Measurements from ENCODE around the gene DAPK3.
"Not testable (repeated sequence)": the region's sequence is repeated elsewhere in the genome, so short reads cannot be mapped to it uniquely, and the experiment has no call there.

DAPK3 gene

DNA sequence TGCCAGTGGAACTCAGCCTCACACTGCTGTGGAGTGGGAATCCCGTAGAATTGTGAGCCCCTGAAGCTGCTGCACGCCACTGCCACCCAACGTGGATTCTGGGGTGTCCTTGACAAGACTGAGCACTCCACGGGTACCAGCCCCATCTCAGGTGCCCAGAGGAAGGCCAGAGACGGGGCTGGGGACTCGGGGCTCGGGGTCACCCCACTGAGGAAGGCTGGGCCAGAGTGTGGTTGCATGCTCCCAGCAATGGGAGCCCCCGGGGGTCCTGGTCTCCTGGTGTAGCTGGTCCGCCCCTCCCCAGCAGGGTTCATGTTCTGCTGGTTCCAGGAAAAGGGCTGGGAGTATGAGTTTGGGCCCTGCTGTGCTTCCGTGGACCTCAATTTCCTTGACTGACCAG, 15.2 kb downstream of the DAPK3 start:
- Histone ChIP-seq H3K4me3 (ENCODE audit: low read length) (no peak overlapping the region), H3F3A (ENCODE audit: insufficient read depth, low read length) (no peaks in the 10 kb centered on the region), H3K36me3 (replicated peaks; ENCODE audit: insufficient read depth, low read length) (peaks cover 3% of the 10 kb centered on the region), H3K79me2 (ENCODE audit: low read length) (no peaks in the 10 kb centered on the region), H3K9me3 (replicated peaks; ENCODE audit: insufficient read depth, low read length) (no peaks in the 10 kb centered on the region), H3K4me1 (ENCODE audit: low read length) (no peaks in the 10 kb centered on the region), H3K4me2 (ENCODE audit: low read depth, low read length) (no peak overlapping the region), H3K27ac (ENCODE audit: low read length) (no peak overlapping the region), H2AFZ (ENCODE audit: low read length) (no peak overlapping the region), H4K20me1 (ENCODE audit: insufficient read depth, low read length) (no peaks in the 10 kb centered on the region; the same call in 1 of the 2 replicates), H3K9me2 (replicated peaks; ENCODE audit: insufficient read depth, low read length) (no peaks in the 10 kb centered on the region), H3K9ac (ENCODE audit: low read length) (no peak overlapping the region), H3K27me3 (replicated peaks; ENCODE audit: insufficient read depth, low read length) (peaks cover 15% of the 10 kb centered on the region)
- TF ChIP-seq EZH2 (optimal IDR thresholded peaks at IDR 0.05; ENCODE audit: low read depth, low read length): no peak
- no peak for TF ChIP-seq EZH2phosphoT487 (IDR thresholded peaks at IDR 0.05; ENCODE audit: low read length)
- TF ChIP-seq, protein P1, sequence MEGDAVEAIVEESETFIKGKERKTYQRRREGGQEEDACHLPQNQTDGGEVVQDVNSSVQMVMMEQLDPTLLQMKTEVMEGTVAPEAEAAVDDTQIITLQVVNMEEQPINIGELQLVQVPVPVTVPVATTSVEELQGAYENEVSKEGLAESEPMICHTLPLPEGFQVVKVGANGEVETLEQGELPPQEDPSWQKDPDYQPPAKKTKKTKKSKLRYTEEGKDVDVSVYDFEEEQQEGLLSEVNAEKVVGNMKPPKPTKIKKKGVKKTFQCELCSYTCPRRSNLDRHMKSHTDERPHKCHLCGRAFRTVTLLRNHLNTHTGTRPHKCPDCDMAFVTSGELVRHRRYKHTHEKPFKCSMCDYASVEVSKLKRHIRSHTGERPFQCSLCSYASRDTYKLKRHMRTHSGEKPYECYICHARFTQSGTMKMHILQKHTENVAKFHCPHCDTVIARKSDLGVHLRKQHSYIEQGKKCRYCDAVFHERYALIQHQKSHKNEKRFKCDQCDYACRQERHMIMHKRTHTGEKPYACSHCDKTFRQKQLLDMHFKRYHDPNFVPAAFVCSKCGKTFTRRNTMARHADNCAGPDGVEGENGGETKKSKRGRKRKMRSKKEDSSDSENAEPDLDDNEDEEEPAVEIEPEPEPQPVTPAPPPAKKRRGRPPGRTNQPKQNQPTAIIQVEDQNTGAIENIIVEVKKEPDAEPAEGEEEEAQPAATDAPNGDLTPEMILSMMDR (IDR thresholded peaks at IDR 0.05; ENCODE audit: low read length): no peak
- no peak for DNase-seq

DNA sequence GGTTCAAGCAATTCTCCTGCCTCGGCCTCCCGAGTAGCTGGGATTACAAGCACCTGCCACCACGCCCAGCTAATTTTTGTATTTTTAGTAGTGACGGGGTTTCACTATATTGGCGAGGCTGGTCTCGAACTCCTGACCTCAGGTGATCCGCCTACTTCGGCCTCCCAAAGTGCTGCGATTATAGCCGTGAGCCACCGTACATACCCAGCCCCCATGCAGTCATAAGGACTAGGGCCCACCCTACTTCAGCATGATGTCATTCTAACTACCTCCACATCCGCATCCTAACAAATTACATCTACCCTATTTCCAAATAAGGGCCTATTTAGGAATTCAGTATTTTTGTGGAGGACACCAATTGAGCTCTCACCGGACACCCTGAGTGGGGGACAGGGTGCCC, 15.6 kb downstream of the DAPK3 start:
- H3F3A ChIP-seq (ENCODE audit: insufficient read depth, low read length); H3K36me3 ChIP-seq (replicated peaks; ENCODE audit: insufficient read depth, low read length); H3K27ac ChIP-seq (ENCODE audit: low read length); H3K4me2 ChIP-seq (ENCODE audit: low read depth, low read length); H2AFZ ChIP-seq (ENCODE audit: low read length); H3K9me3 ChIP-seq (replicated peaks; ENCODE audit: insufficient read depth, low read length); H3K79me2 ChIP-seq (ENCODE audit: low read length); H3K9me2 ChIP-seq (replicated peaks; ENCODE audit: insufficient read depth, low read length); DNase-seq; H3K4me3 ChIP-seq (ENCODE audit: low read length); H3K4me1 ChIP-seq (ENCODE audit: low read length); H4K20me1 ChIP-seq (ENCODE audit: insufficient read depth, low read length); H3K9ac ChIP-seq (ENCODE audit: low read length): not testable (repeated sequence)
- H3K27me3 ChIP-seq (replicated peaks; ENCODE audit: insufficient read depth, low read length): peaks cover 19% of the 10 kb centered on the region

DNA sequence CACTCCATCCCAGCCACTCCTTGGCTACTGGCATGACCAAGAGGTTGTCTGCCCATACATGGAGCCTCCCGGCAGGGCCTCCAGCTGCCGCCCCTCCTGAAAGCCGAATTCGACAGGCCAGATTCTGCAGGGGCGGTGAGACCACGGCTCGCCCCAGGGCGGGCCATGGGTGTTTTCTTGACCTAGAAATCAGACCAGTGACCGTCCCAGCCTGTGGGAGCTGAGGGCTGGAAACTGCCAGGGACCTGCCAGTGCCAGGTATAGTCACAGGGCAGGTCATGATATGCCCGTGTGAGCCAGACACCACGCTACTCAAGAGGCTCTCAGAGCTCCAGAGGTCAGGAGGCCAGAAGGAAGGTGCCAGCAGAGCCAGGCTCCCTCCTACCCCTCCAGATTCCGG, 16.8 kb downstream of the DAPK3 start:
- no peaks in the 10 kb centered on the region for H3K9me3 ChIP-seq (replicated peaks; ENCODE audit: insufficient read depth, low read length)
- H2AFZ ChIP-seq (ENCODE audit: low read length): no peak overlapping the region
- H4K20me1 ChIP-seq (ENCODE audit: insufficient read depth, low read length): peaks cover 2% of the 10 kb centered on the region; the same call in 1 of the 2 replicates
- H3K9me2 ChIP-seq (replicated peaks; ENCODE audit: insufficient read depth, low read length): no peaks in the 10 kb centered on the region
- no peaks in the 10 kb centered on the region for H3K79me2 ChIP-seq (ENCODE audit: low read length)
- TF ChIP-seq EZH2 (optimal IDR thresholded peaks at IDR 0.05; ENCODE audit: low read depth, low read length) (no peak), EZH2phosphoT487 (IDR thresholded peaks at IDR 0.05; ENCODE audit: low read length) (no peak)
- TF ChIP-seq, protein P1 (IDR thresholded peaks at IDR 0.05; ENCODE audit: low read length): no peak
- no peaks in the 10 kb centered on the region for H3K4me1 ChIP-seq (ENCODE audit: low read length)
- H3F3A ChIP-seq (ENCODE audit: insufficient read depth, low read length): no peaks in the 10 kb centered on the region
- no peaks in the 10 kb centered on the region; the same call in 1 of the 2 replicates for H3K36me3 ChIP-seq (replicated peaks; ENCODE audit: insufficient read depth, low read length)
- peaks cover 30% of the 10 kb centered on the region for H3K27me3 ChIP-seq (replicated peaks; ENCODE audit: insufficient read depth, low read length)
- no peak overlapping the region for H3K27ac ChIP-seq (ENCODE audit: low read length)
- H3K4me2 ChIP-seq (ENCODE audit: low read depth, low read length): no peak overlapping the region
- no peak overlapping the region for H3K4me3 ChIP-seq (ENCODE audit: low read length)
- H3K9ac ChIP-seq (ENCODE audit: low read length): no peak overlapping the region
- DNase-seq: no peak

DNA sequence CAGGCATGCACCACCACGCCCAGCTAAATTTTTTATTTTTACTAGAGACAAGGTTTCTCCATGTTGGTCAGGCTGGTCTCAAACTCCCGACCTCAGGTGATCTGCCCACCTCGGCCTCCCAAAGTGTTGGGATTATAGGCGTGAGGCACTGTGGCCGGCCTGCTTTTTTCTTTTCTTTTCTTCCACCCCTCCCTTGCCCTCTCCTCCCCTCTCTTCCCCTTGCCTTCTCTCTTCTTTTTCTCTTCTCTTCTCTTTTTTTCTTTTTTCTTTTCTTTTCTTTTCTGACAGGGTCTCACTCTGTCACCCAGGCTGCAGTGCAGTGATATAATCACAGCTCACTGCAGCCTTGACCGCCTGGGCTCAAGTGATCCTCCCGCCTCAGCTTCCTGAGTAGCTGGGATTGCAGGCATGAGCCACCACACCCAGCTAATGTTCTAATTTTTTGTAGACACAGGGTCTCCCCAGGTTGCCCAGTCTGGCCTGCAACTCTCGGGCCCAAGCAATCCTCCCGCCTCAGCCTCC, 18.1 kb downstream of the DAPK3 start:
- not testable (repeated sequence) for H3K9me3 ChIP-seq (replicated peaks; ENCODE audit: insufficient read depth, low read length); H3K36me3 ChIP-seq (replicated peaks; ENCODE audit: insufficient read depth, low read length); H2AFZ ChIP-seq (ENCODE audit: low read length); H3K79me2 ChIP-seq (ENCODE audit: low read length); H3K9ac ChIP-seq (ENCODE audit: low read length); H3K27ac ChIP-seq (ENCODE audit: low read length); H3K4me3 ChIP-seq (ENCODE audit: low read length); H4K20me1 ChIP-seq (ENCODE audit: insufficient read depth, low read length); H3K9me2 ChIP-seq (replicated peaks; ENCODE audit: insufficient read depth, low read length); H3F3A ChIP-seq (ENCODE audit: insufficient read depth, low read length); DNase-seq; H3K4me1 ChIP-seq (ENCODE audit: low read length); H3K4me2 ChIP-seq (ENCODE audit: low read depth, low read length)
- H3K27me3 ChIP-seq (replicated peaks; ENCODE audit: insufficient read depth, low read length): peaks cover 42% of the 10 kb centered on the region
